ENCODE data around the gene LRRC1.

LRRC1 gene

DNA sequence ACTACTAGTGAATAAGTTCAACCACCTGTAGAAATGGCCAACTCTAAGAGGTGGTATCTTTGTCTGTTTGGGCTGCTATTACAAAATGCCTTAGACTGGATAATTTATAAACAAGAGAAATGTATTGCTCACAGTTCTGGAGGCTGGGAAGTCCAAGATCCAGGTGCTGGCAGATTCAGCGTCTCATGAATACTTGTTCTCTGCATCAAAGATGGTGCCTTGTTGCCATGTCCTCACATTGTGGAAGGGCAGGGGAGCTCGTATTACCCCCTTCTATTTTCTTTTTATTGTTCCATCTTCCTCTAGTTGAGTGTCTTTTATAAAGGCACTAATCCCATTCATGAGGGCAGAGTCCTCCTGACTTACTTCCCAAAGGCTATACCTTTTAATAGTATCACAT is 58.0 kb downstream of the LRRC1 start:
- H3K4me3 ChIP-seq (replicated peaks; ENCODE audit: low read depth, low read length) = no peak overlapping the region
- TF ChIP-seq, protein P1, sequence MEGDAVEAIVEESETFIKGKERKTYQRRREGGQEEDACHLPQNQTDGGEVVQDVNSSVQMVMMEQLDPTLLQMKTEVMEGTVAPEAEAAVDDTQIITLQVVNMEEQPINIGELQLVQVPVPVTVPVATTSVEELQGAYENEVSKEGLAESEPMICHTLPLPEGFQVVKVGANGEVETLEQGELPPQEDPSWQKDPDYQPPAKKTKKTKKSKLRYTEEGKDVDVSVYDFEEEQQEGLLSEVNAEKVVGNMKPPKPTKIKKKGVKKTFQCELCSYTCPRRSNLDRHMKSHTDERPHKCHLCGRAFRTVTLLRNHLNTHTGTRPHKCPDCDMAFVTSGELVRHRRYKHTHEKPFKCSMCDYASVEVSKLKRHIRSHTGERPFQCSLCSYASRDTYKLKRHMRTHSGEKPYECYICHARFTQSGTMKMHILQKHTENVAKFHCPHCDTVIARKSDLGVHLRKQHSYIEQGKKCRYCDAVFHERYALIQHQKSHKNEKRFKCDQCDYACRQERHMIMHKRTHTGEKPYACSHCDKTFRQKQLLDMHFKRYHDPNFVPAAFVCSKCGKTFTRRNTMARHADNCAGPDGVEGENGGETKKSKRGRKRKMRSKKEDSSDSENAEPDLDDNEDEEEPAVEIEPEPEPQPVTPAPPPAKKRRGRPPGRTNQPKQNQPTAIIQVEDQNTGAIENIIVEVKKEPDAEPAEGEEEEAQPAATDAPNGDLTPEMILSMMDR (IDR thresholded peaks at IDR 0.05; ENCODE audit: low read length, missing control alignments) = no peak
- no peak for DNase-seq (ENCODE audit: low read depth)

DNA sequence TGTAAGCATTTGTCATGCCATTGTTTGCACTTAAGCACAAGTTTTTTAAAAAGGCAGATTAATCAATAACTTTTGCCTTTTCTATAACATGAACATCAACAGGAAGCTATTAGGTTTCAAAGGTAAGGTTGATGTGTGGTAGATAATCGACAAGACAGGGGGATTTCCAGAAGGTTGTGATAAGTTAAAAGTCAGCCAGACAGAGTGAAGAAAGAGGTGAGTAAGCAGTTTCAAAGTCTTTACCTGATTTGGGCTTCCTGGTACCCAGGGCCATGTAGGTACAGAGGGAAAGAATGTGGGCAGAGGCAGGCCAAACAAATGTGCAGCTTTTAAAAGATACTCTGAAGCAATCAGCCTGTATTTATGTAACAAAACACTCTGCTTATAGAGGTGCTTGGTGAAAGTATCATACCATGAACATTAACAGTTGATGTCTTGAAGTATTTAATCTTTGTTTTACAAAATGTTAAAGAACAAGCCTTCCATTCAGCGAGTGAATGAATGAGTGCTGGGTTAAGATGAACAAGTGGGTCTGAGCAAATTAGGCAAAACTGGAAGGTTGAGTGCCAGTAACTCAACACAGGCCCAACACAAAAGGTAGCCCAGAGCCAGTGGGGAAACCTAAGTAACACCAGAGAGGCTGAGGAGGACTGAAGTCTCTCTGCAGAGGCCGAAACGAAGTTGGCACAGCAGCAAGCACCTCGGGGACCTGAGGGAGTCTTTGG is 60.2 kb downstream of the LRRC1 start:
- H3K4me3 ChIP-seq (replicated peaks; ENCODE audit: low read depth, low read length) = no peak overlapping the region
- DNase-seq (ENCODE audit: low read depth) = no peak
- TF ChIP-seq, protein P1 (IDR thresholded peaks at IDR 0.05; ENCODE audit: low read length, missing control alignments) = no peak

DNA sequence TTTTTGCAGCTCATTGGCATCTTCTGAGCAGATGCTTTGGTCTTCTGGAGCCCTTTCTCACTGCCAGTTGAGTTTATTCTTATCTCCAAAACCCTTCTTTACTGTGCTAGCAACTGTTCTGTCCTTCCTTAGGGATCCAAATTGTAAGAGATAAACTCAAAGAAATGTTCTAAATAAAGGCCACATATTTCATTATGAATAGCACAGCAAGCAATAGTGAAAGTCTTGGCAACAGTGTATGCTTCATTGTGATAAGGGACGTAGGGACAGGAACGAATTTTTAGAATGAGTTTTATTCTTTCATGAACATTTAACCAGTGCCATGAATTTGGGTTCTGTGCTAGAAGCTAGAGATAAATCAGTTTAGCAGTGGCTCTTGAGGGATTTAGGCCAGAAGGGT is 61.1 kb downstream of the LRRC1 start:
- no peak for DNase-seq (ENCODE audit: low read depth)
- no peak overlapping the region for H3K4me3 ChIP-seq (replicated peaks; ENCODE audit: low read depth, low read length)
- TF ChIP-seq, protein P1 (IDR thresholded peaks at IDR 0.05; ENCODE audit: low read length, missing control alignments) = no peak

DNA sequence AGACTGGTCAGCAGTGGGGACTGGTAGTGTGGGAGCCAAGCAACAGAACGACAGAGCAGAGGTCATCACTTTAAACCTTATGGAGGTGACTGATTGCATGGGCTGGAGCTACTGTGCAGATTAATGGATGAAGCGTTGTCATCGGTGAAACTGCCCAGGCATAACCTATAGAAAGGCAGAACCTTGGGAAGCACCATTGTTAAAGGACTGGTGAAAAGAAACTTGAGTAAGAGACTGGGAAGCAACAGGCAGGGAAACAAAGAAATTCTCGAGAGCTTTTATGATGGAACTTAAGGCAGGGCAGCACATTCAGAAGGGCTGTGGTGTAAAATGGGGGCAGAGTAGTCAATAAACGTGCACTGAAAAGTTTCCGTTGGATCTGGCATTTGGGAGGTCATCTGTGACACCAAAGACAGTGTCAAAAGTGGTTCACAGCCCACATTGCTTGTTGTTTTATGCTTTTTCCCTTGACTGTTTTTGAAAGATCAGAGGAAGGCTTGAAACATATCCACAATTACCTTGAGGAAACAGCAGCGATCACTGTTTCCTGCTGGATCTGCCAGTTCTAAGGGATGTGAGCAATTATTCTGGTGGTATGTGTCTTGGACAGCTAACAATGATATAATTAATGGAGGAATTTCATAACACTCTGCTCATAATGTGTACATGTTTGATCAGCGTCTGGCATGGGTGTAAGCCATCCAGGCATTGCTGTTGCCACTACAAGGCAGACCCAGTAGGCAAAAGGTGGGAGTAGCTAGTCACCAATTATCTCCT is 62.7 kb downstream of the LRRC1 start:
- TF ChIP-seq, protein P1 (IDR thresholded peaks at IDR 0.05; ENCODE audit: low read length, missing control alignments) = no peak
- no peak overlapping the region for H3K4me3 ChIP-seq (replicated peaks; ENCODE audit: low read depth, low read length)
- DNase-seq (ENCODE audit: low read depth) = no peak

- DNase-seq (ENCODE audit: low read depth) = no peak
- TF ChIP-seq, protein P1 (IDR thresholded peaks at IDR 0.05; ENCODE audit: low read length, missing control alignments) = no peak
- H3K4me3 ChIP-seq (replicated peaks; ENCODE audit: low read depth, low read length) = no peak overlapping the region
Measured at GRCh38 chr6:53858196-53858595, 63.4 kb downstream of the LRRC1 start.

- no peak overlapping the region for H3K4me3 ChIP-seq (replicated peaks; ENCODE audit: low read depth, low read length)
- no peak for DNase-seq (ENCODE audit: low read depth)
- TF ChIP-seq, protein P1 (IDR thresholded peaks at IDR 0.05; ENCODE audit: low read length, missing control alignments) = no peak
Measured at GRCh38 chr6:53858913-53859312, 64.1 kb downstream of the LRRC1 start.
